Measurements from ENCODE around the gene CORO2B.
A peak's percentile ranks its signal among the peaks of the same experiment; 100 is the strongest.

Gene CORO2B

GRCh38 chr15:68774521-68775235 is 195.9 kb downstream of the CORO2B start:
- no peak for DNase-seq (ENCODE audit: low read depth)

DNA sequence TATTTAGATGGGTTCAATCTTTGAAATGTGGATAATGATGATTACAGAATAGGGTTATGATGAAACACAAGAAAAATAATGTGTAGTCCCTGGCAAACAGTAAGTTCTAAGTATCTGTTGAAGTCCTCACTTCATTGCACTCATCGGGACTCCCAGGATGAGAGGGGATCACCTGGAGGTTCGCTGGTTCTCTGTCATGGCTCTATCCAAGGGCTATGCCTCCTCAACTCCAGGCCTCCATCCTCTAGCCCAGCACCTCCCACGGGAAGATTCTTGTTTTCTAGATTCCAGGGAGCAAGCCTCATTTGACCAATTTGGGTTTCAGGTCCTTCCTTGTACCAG is 196.4 kb downstream of the CORO2B start:
- no peak for DNase-seq (ENCODE audit: low read depth)

DNA sequence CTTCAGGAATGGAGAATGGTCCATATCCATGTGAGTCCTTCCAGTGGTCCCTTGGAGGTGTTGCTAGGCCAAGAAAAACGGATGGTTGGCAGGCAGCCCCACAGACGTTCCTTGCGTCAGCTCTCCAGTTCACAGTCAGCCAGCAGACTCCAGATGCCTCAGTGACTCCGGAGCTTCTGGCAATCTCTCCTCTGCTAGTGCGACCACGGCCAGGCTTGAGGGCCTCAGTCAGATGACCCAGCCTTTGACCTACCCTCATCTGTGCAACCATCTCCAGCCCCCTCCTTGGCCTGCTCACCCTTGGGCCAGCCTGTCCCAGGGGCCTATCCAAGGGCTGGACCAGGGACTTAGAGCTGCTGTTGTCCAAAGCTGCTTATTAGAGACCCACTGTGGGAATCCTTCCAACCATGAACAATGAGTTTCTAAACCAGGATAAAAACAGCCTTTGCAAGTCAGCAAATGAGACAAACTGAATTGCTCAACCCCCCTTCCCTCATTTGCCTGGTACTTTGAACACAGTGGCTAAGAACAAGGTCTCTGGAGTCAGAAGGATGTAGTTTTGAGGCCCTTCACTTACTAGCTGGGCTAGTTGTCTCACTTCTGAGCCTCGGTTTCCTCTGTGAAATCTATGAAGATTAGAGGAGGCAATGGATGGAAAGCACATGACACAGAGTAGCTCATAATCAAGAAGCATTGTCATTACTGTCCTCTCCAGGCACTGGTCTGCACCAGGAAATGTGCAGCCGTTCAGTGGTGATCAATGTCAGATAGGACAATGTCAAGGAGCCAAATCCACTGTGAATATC is 197.1 kb downstream of the CORO2B start:
- DNase-seq (ENCODE audit: low read depth): peak; percentile 33

GRCh38 chr15:68776477-68777270 is 197.9 kb downstream of the CORO2B start:
- no peak for DNase-seq (ENCODE audit: low read depth)

Data from fibroblast of gingiva (primary cell).